DND-41 (cell line): ENCODE measurements around the gene USP8.
"Not testable (repeated sequence)": the region's sequence is repeated elsewhere in the genome, so short reads cannot be mapped to it uniquely, and the experiment has no call there.

Experiments
- ATAC-seq: fragments of 200-7000 bp; cut with Tn5 transposase; 3 replicates; pipeline ENCODE4 v1.9.1; 2021; ENCODE audit warnings: low read depth; ENCODE audit not compliant: insufficient read depth
- DNase-seq: peaks from one replicate; pipeline ENCODE4 v3.0.0-alpha.2; 2020
- H2AFZ ChIP-seq: 2 replicates; pipeline ENCODE4 v1.6.0; 2012; ENCODE audit warnings: low read depth, low read length
- H3K27ac ChIP-seq: 2 replicates; pipeline ENCODE4 v1.5.1; 2012; ENCODE audit warnings: low read length, inconsistent platforms
- H3K27me3 ChIP-seq: fragments of 200-600 bp; sonication (generic); 2 replicates; pipeline ENCODE4 v1.6.0; 2012; ENCODE audit warnings: low read length, mild to moderate bottlenecking, inconsistent platforms; ENCODE audit not compliant: insufficient read depth, poor library complexity
- H3K36me3 ChIP-seq: 2 replicates; pipeline ENCODE4 v1.5.1; 2012; ENCODE audit warnings: low read length, inconsistent platforms; ENCODE audit not compliant: insufficient read depth
- H3K4me1 ChIP-seq: 2 replicates; pipeline ENCODE4 v1.5.1; 2012; ENCODE audit warnings: mild to moderate bottlenecking, low read length; ENCODE audit not compliant: insufficient read depth
- H3K4me2 ChIP-seq: 2 replicates; pipeline ENCODE4 v1.6.0; 2012; ENCODE audit warnings: mild to moderate bottlenecking, moderate library complexity, low read length, inconsistent platforms; ENCODE audit not compliant: insufficient read depth
- H3K4me3 ChIP-seq, 2 experiments: fragments of 200-600 bp in 1 of 2; shearing (Covaris generic) in 1 of 2; 2 replicates each; pipeline ENCODE4 v1.5.1; 2012 to 2016; ENCODE audit warnings: inconsistent platforms in 2 of 2, low read length in 2 of 2, mild to moderate bottlenecking in 2 of 2, low read depth in 1 of 2, moderate library complexity in 1 of 2
- H3K79me2 ChIP-seq: 2 replicates; pipeline ENCODE4 v1.6.0; 2012; ENCODE audit warnings: low read length, inconsistent platforms; ENCODE audit not compliant: insufficient read depth
- H3K9ac ChIP-seq: 2 replicates; pipeline ENCODE4 v1.6.0; 2012; ENCODE audit warnings: low read depth, mild to moderate bottlenecking, inconsistent platforms, low read length, moderate library complexity
- H3K9me3 ChIP-seq: 2 replicates; pipeline ENCODE4 v1.5.1; 2012; ENCODE audit warnings: low read length, moderate library complexity, mild to moderate bottlenecking, inconsistent platforms; ENCODE audit not compliant: insufficient read depth, severe bottlenecking
- H4K20me1 ChIP-seq: 2 replicates; pipeline ENCODE4 v1.6.0; 2012; ENCODE audit warnings: low read length; ENCODE audit not compliant: insufficient read depth
- CTCF ChIP-seq: IDR thresholded peaks from 2 replicates; pipeline ENCODE4 v1.5.1; 2012; ENCODE audit warnings: borderline replicate concordance, low read length, moderate library complexity, mild to moderate bottlenecking; ENCODE audit not compliant: poor library complexity, severe bottlenecking; ENCODE audit errors: extremely low read depth
- EZH2 ChIP-seq: IDR thresholded peaks from 3 replicates; pipeline ENCODE4 v1.6.1; 2012; ENCODE audit warnings: borderline replicate concordance, low read depth, mild to moderate bottlenecking, moderate library complexity, low read length, inconsistent platforms; ENCODE audit not compliant: severe bottlenecking

Gene USP8

DNA sequence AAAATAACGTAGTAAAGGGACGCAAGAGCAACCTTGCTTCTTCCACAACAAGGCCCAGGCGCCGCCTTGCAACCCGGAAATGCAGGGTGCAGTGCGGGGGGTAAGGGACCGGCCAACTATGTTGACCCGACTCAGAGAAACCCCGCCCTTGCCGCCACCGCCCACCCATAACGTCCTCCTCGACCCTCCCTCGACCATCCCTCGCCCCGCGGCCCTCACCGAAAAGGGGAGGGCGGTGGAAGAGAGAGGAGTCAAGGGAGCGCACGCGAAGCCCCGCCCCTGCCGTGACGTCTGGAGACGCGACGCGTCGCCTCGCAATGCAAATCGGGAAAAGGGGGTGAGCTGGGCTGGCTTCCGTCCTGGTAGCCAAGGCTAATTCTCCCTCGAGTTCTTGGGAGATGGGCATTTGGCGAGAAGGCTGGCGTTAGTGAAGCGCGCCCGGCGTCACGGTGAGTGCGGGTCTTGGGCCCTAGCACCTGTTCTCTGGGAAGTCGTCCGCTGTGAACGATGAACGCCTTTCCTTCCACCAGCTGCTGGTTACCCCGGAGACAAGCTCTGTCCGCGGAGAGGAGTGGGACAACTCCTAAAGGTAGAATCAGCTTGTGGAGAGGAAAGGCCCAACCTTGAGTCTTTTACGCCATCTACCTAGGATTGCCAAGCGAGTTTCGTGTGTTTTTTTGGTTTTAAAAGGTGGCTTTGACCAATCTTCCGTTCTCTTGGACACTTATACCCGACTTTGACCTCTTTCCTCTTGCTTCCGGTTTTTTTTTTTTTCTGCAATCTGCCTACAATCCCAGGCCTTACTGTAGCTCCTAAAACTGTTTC is at the start of gene USP8:
Gene USP8, plus strand, starts transcription at position 340 of the 825 bp plus-strand sequence. CDS start 14,669 bp downstream, outside the sequence.
- peak; percentile 97 for DNase-seq
- TF ChIP-seq EZH2 (no peak), CTCF (no peak)
- H3K27me3 ChIP-seq = no peaks in the 10 kb centered on the region
- H3K4me3 ChIP-seq = peak within 1 kb of the TSS; percentile 89 to 96
- peak within 1 kb of the TSS; percentile 94 for H2AFZ ChIP-seq
- H3K4me1 ChIP-seq = peaks cover 25% of the 10 kb centered on the region
- no peaks in the 10 kb centered on the region; the same call in 1 of the 2 replicates for H3K36me3 ChIP-seq
- no peaks in the 10 kb centered on the region for H3K9me3 ChIP-seq
- peaks cover 51% of the 10 kb centered on the region for H3K79me2 ChIP-seq
- peaks cover 7% of the 10 kb centered on the region; the same call in 1 of the 2 replicates for H4K20me1 ChIP-seq
- peak within 1 kb of the TSS; percentile 74 for H3K27ac ChIP-seq
- ATAC-seq = peak; percentile 95
- H3K9ac ChIP-seq = peak within 1 kb of the TSS; percentile 62
- peak within 1 kb of the TSS; percentile 85 for H3K4me2 ChIP-seq

DNA sequence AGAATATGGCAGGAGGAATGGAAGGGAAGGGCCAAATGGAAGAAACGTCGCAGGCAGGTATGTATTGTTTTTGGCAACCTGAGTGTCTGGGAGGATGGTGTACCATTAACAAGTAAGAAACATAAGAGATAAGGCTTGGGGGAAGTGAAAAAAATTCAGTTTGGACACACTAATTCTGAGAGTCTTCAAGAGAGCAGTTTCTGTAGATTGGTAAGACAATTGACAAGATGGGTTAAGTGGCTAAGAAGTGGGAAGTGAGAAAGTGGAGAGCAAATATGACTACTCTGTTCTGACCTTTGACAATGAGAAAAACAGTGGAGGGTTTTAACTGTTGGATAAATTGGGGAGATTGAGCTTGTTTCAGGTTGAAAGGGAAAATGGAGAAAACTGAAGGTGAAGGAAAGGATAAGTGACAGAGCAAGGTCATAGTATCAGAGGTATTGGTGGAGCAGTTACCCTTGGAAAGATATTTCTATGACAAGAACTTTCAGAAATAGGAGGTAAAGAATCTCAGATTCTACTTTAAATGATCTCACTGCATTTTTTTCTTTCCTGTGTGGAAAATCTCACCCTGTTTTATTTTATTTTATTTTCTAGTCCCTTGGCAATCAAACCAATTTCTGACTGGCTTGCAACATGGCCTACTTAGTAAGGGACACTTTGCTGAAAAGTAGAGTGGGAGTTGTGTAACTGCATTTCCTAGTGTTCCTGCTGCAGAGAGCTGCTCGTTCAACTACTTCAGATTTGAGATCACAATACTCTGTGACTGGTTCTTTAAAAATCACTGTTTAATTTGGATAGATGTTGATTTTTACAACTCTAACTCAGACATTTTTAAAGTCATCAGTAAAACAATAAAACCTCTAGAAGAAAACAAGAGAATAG is 46.1 kb upstream of the USP8 start:
- no peak for ATAC-seq
- Histone ChIP-seq H3K4me1 (no peaks in the 10 kb centered on the region), H2AFZ (no peak overlapping the region), H3K27me3 (no peaks in the 10 kb centered on the region), H3K9me3 (no peaks in the 10 kb centered on the region), H4K20me1 (no peaks in the 10 kb centered on the region), H3K79me2 (no peaks in the 10 kb centered on the region), H3K36me3 (no peaks in the 10 kb centered on the region), H3K27ac (no peak overlapping the region), H3K9ac (no peak overlapping the region), H3K4me3 (no peak overlapping the region), H3K4me2 (no peak overlapping the region)
- no peak for DNase-seq
- TF ChIP-seq EZH2 (no peak), CTCF (no peak)

- TF ChIP-seq CTCF (no peak), EZH2 (no peak)
- ATAC-seq = no peak
- Histone ChIP-seq H2AFZ (no peak overlapping the region), H3K79me2 (no peaks in the 10 kb centered on the region), H3K27ac (no peak overlapping the region), H4K20me1 (no peaks in the 10 kb centered on the region), H3K4me1 (no peaks in the 10 kb centered on the region), H3K27me3 (no peaks in the 10 kb centered on the region), H3K9ac (no peak overlapping the region), H3K36me3 (no peaks in the 10 kb centered on the region), H3K4me3 (no peak overlapping the region), H3K9me3 (no peaks in the 10 kb centered on the region), H3K4me2 (no peak overlapping the region)
- no peak for DNase-seq
Observed at GRCh38 chr15:50378776-50379175, 45.4 kb upstream of the USP8 start.

DNA sequence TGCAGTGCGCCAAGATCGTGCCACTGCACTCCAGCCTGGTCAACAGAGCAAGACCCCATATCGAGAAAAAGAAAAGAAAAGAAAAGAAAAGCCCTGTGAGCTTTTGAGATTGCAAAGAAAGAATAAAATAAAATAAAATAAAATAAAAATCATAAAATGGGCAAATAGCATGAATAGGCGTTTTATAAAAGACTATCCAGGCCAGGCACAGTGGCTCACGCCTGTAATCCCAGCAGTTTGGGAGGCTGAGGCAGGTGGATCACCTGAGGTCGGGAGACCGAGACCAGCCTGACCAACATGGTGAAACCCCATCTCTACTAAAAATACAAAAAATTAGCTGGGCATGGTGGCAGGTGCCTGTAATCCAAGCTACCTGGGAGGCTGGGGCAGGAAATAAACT is 44.8 kb upstream of the USP8 start:
- H4K20me1 ChIP-seq, H3K4me1 ChIP-seq, H3K4me2 ChIP-seq, H3K9ac ChIP-seq, H3K9me3 ChIP-seq, H3K79me2 ChIP-seq, DNase-seq, ATAC-seq, H3K27me3 ChIP-seq, H3K36me3 ChIP-seq, H2AFZ ChIP-seq, H3K4me3 ChIP-seq, H3K27ac ChIP-seq: not testable (repeated sequence)
